ENCODE data around the gene DIS3L.

GRCh38 chr15:66308531-66308930 is 15.2 kb downstream of the DIS3L start:
- TF ChIP-seq CTCF (IDR thresholded peaks at IDR 0.05) (no peak), POLR2A (IDR thresholded peaks at IDR 0.05) (no peak)
